Measurements from ENCODE around the gene ERCC6L.

Gene ERCC6L

GRCh38 chrX:72265263-72265662, 26.4 kb upstream of the ERCC6L start:
- H3K4me3 ChIP-seq (ENCODE audit: low read depth, low read length) = no peak overlapping the region
- TF ChIP-seq, protein P1, sequence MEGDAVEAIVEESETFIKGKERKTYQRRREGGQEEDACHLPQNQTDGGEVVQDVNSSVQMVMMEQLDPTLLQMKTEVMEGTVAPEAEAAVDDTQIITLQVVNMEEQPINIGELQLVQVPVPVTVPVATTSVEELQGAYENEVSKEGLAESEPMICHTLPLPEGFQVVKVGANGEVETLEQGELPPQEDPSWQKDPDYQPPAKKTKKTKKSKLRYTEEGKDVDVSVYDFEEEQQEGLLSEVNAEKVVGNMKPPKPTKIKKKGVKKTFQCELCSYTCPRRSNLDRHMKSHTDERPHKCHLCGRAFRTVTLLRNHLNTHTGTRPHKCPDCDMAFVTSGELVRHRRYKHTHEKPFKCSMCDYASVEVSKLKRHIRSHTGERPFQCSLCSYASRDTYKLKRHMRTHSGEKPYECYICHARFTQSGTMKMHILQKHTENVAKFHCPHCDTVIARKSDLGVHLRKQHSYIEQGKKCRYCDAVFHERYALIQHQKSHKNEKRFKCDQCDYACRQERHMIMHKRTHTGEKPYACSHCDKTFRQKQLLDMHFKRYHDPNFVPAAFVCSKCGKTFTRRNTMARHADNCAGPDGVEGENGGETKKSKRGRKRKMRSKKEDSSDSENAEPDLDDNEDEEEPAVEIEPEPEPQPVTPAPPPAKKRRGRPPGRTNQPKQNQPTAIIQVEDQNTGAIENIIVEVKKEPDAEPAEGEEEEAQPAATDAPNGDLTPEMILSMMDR (IDR thresholded peaks at IDR 0.05; ENCODE audit: control insufficient read depth, extremely low read depth, insufficient read depth) = no peak
- no peak for DNase-seq (ENCODE audit: low read depth)

- TF ChIP-seq, protein P1 (IDR thresholded peaks at IDR 0.05; ENCODE audit: control insufficient read depth, extremely low read depth, insufficient read depth) = no peak
- no peak for DNase-seq (ENCODE audit: low read depth)
- no peak overlapping the region for H3K4me3 ChIP-seq (ENCODE audit: low read depth, low read length)
Measured at GRCh38 chrX:72262077-72262476, 23.2 kb upstream of the ERCC6L start.

- H3K4me3 ChIP-seq (ENCODE audit: low read depth, low read length) = no peak overlapping the region
- no peak for DNase-seq (ENCODE audit: low read depth)
- TF ChIP-seq, protein P1 (IDR thresholded peaks at IDR 0.05; ENCODE audit: control insufficient read depth, extremely low read depth, insufficient read depth) = no peak
Measured at GRCh38 chrX:72260448-72260847, 21.6 kb upstream of the ERCC6L start.

- TF ChIP-seq, protein P1 (IDR thresholded peaks at IDR 0.05; ENCODE audit: control insufficient read depth, extremely low read depth, insufficient read depth) = no peak
- no peak for DNase-seq (ENCODE audit: low read depth)
Measured at GRCh38 chrX:72258174-72258573, 19.3 kb upstream of the ERCC6L start.

DNA sequence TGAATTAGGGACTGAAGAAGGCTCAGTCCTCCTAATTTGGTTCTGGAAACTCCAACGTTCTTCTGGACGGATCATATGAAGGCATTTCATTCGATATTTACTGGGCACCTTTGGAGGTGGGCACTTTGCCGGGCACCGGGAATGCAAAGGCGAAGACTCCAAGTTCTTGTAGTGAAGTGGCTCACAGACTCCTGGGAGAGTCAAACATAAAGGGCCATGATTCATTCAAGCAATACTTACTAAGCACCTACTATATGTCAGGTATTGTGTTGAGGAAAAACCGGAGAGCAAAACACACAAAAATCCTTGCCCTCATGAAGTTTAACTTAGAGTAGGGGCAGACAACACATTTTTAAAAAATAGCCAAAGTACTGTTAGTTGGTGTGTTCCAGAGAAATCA, 17.0 kb upstream of the ERCC6L start:
- TF ChIP-seq, protein P1 (IDR thresholded peaks at IDR 0.05; ENCODE audit: control insufficient read depth, extremely low read depth, insufficient read depth) = no peak
- DNase-seq (ENCODE audit: low read depth) = no peak
- H3K4me3 ChIP-seq (ENCODE audit: low read depth, low read length) = no peak overlapping the region

More at GRCh38 chrX:72258174-72258573, 19.3 kb upstream of the ERCC6L start:
- H3K4me3 ChIP-seq (ENCODE audit: low read depth, low read length) = no peak overlapping the region

DNA sequence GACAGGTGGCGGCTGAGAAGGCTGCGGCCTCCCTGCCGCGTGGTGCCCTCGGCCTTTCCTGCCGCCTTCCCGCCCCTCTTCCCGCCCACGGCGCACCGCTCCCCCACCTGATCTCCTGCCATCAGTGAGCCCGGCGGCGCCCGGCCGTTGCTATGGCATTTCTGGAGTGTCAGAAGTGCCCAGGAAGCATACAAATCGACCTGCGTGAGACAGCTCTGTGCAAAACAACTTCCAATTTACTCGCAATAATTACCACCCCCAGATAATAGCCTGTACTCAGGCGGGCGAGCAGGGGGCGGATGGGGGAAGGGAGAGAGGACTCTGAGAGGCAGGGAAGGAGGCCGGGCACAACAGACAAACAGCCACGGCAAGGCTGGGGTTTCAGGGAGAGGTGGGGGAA, 16.6 kb upstream of the ERCC6L start:
- DNase-seq (ENCODE audit: low read depth) = no peak
- TF ChIP-seq, protein P1 (IDR thresholded peaks at IDR 0.05; ENCODE audit: control insufficient read depth, extremely low read depth, insufficient read depth) = no peak
- H3K4me3 ChIP-seq (ENCODE audit: low read depth, low read length) = no peak overlapping the region

- no peak overlapping the region for H3K4me3 ChIP-seq (ENCODE audit: low read depth, low read length)
- TF ChIP-seq, protein P1 (IDR thresholded peaks at IDR 0.05; ENCODE audit: control insufficient read depth, extremely low read depth, insufficient read depth) = no peak
- DNase-seq (ENCODE audit: low read depth) = no peak
Measured at GRCh38 chrX:72254816-72255215, 16.0 kb upstream of the ERCC6L start.

All from LNCaP clone FGC (cell line).